ENCODE measurements around the gene PRR22. TPM values are rescaled to one million over a fixed set of nuclear protein-coding genes. Genes with fewer than 3 reads are reported as not detected.
"Not testable (repeated sequence)": the region's sequence is repeated elsewhere in the genome, so short reads cannot be mapped to it uniquely, and the experiment has no call there.

The PRR22 gene
- polyA plus RNA-seq, 6 donors from 2014 or later = 0.25 to 0.28 (median 0.25) TPM; not detected in 3

- Mint-ChIP-seq H3K27ac (no peak overlapping the region), H3K36me3 (no peaks in the 10 kb centered on the region), H3K9me3 (no peaks in the 10 kb centered on the region), H3K4me1 (no peaks in the 10 kb centered on the region), H3K4me3 (no peak overlapping the region), H3K27me3 (peaks cover 0 to 6% (median 4%) of the 10 kb centered on the region in 3 donors)
- no peak for DNase-seq
- ATAC-seq (ENCODE audit: low read depth in 2 of 2) = no peak
Measured at GRCh38 chr19:5749505-5749904, 35.0 kb downstream of the PRR22 start.

- not testable (repeated sequence) for H3K4me1 Mint-ChIP-seq; H3K27me3 Mint-ChIP-seq; ATAC-seq (ENCODE audit: low read depth in 2 of 2); H3K27ac Mint-ChIP-seq; DNase-seq; H3K4me3 Mint-ChIP-seq; H3K36me3 Mint-ChIP-seq; H3K9me3 Mint-ChIP-seq
Measured at GRCh38 chr19:5748920-5749319, 35.6 kb downstream of the PRR22 start.

DNA sequence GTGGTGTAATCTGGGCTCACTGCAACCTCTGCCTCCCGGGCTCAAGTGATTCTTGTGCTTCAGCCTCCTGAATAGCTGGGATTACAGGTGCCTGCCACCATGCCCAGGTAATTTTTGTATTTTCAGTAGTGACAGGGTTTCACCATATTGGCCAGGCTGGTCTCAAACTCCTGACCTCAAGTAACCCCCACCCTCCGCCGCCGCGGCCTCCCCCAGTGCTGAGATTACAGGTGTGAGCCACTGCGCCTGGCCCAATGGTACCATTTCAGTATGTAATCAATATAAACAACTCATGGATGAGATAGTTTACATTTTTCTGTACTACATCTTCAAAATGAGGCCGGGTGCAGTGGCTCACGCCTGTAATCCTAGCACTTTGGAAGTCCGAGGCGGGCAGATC, 39.5 kb downstream of the PRR22 start:
- not testable (repeated sequence) for H3K27me3 Mint-ChIP-seq; DNase-seq; H3K27ac Mint-ChIP-seq; H3K4me3 Mint-ChIP-seq; H3K4me1 Mint-ChIP-seq; ATAC-seq (ENCODE audit: low read depth in 2 of 2); H3K9me3 Mint-ChIP-seq; H3K36me3 Mint-ChIP-seq

GRCh38 chr19:5743630-5744029, 40.9 kb downstream of the PRR22 start:
- ATAC-seq (ENCODE audit: low read depth in 2 of 2) (no peak), DNase-seq (no peak)
- Mint-ChIP-seq H3K27me3 (peaks cover 0 to 7% (median 5%) of the 10 kb centered on the region in 3 donors), H3K36me3 (no peaks in the 10 kb centered on the region), H3K9me3 (peaks cover 0 to 3% (median 0%) of the 10 kb centered on the region in 7 donors), H3K4me1 (no peaks in the 10 kb centered on the region), H3K4me3 (no peak overlapping the region), H3K27ac (no peak overlapping the region)

DNA sequence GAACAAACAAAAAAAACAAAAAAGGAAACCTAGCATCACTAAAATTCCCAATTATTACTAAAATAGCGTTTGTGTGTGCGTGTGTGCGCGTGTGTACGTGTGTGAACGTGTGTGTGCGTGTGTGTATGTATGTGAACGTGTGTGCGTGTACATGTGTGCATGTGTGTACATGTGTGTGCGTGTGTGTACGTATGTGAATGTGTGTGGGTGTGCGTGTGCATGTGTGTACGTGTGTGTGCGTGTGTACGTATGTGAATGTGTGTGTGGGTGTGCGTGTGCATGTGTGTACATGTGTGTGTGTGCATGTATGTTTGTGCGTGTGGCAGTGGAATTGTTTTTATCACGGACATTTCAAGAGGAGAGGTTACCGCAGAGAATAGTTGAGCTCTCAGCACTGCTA, 42.5 kb downstream of the PRR22 start:
- no peak overlapping the region for H3K27ac Mint-ChIP-seq
- H3K4me1 Mint-ChIP-seq = no peaks in the 10 kb centered on the region
- no peak for DNase-seq
- peaks cover 0 to 7% (median 5%) of the 10 kb centered on the region in 3 donors for H3K27me3 Mint-ChIP-seq
- ATAC-seq (ENCODE audit: low read depth in 2 of 2) = no peak
- H3K9me3 Mint-ChIP-seq = peaks cover 0 to 3% (median 0%) of the 10 kb centered on the region in 7 donors
- H3K4me3 Mint-ChIP-seq = no peak overlapping the region
- no peaks in the 10 kb centered on the region for H3K36me3 Mint-ChIP-seq

GRCh38 chr19:5738423-5738822, 46.1 kb downstream of the PRR22 start:
- Mint-ChIP-seq H3K36me3 (no peaks in the 10 kb centered on the region), H3K4me3 (no peak overlapping the region), H3K9me3 (peaks cover 0 to 3% (median 0%) of the 10 kb centered on the region in 7 donors), H3K4me1 (no peaks in the 10 kb centered on the region), H3K27ac (no peak overlapping the region), H3K27me3 (peaks cover 0 to 5% (median 1%) of the 10 kb centered on the region in 3 donors)
- no peak for ATAC-seq (ENCODE audit: low read depth in 2 of 2)
- DNase-seq = no peak

DNA sequence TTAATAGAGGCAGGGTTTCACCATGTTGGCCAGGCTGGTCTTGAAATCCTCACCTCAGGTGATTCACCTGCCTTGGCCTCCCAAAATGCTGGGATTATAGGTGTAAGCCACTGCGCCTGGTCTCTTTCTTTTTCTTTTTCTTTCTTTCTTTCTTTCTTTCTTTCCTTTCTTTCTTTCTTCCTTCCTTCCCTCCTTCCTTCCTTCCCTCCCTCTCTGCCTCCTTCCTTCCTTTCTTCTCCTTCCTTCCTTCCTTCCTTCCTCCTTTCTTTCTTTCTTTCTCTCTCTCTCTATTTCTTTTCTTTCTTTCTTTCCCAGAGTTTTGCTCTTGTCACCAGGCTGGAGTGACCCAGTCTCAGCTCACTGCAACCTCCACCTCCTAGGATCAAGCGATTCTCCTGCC, 51.4 kb downstream of the PRR22 start:
- not testable (repeated sequence) for H3K4me3 Mint-ChIP-seq; DNase-seq; ATAC-seq (ENCODE audit: low read depth in 2 of 2); H3K27me3 Mint-ChIP-seq; H3K4me1 Mint-ChIP-seq; H3K9me3 Mint-ChIP-seq; H3K36me3 Mint-ChIP-seq
- peak overlapping the region in 1 of 6 donors; percentile 58 for H3K27ac Mint-ChIP-seq

Other genes with a start within 250 kb of the PRR22 start
- under 1 TPM in 3 of 6 donors, not detected in 3; 0.08 to 0.32 (median 0.12) TPM for gene TINCR, start 216.8 kb downstream of the PRR22 start, polyA plus RNA-seq (ENCODE audit: low read depth in 6 of 6)
- gene SAFB2, start 162.0 kb downstream of the PRR22 start, polyA plus RNA-seq (ENCODE audit: low read depth in 6 of 6) = 10 to 100 TPM; 19.9 to 56.0 (median 29.3) TPM
- 100 to 1,000 TPM in 1 of 6 donors, 10 to 100 TPM in 5; 18.3 to 119 (median 43.4) TPM for gene SAFB, start 161.7 kb downstream of the PRR22 start, polyA plus RNA-seq (ENCODE audit: low read depth in 6 of 6)
- gene MICOS13, start 104.2 kb downstream of the PRR22 start, polyA plus RNA-seq (ENCODE audit: low read depth in 6 of 6) = 100 to 1,000 TPM in 2 of 6 donors, 10 to 100 TPM in 4; 74.0 to 101 (median 86.6) TPM
- 1 to 10 TPM; 1.1 to 6.5 (median 2.6) TPM for gene HSD11B1L, start 103.7 kb downstream of the PRR22 start, polyA plus RNA-seq (ENCODE audit: low read depth in 6 of 6)
- gene RPL36, start 94.5 kb downstream of the PRR22 start, polyA plus RNA-seq (ENCODE audit: low read depth in 6 of 6) = 1,000 to 10,000 TPM; 1,207 to 2,143 (median 1,738) TPM
- gene LONP1, start 64.6 kb downstream of the PRR22 start, polyA plus RNA-seq (ENCODE audit: low read depth in 6 of 6) = 10 to 100 TPM; 16.7 to 40.6 (median 21.7) TPM
- not detected for gene CATSPERD, start 64.1 kb downstream of the PRR22 start, polyA plus RNA-seq (ENCODE audit: low read depth in 6 of 6)
- 10 to 100 TPM; 27.1 to 45.2 (median 35.5) TPM for gene DUS3L, start 6.4 kb upstream of the PRR22 start, polyA plus RNA-seq (ENCODE audit: low read depth in 6 of 6)
- under 1 TPM in 2 of 6 donors, not detected in 4; 0.28 to 0.29 TPM for gene NRTN, start 20.3 kb upstream of the PRR22 start, polyA plus RNA-seq (ENCODE audit: low read depth in 6 of 6)
- not detected for gene FUT6, start 55.0 kb upstream of the PRR22 start, polyA plus RNA-seq (ENCODE audit: low read depth in 6 of 6)
- not detected for gene FUT3, start 66.7 kb upstream of the PRR22 start, polyA plus RNA-seq (ENCODE audit: low read depth in 6 of 6)
- gene FUT5, start 85.8 kb upstream of the PRR22 start, polyA plus RNA-seq (ENCODE audit: low read depth in 6 of 6) = under 1 TPM in 1 of 6 donors, not detected in 5; 0.30 TPM
- gene NDUFA11, start 119.0 kb upstream of the PRR22 start, polyA plus RNA-seq (ENCODE audit: low read depth in 6 of 6) = 100 to 1,000 TPM; 288 to 317 (median 302) TPM
- 1 to 10 TPM; 5.1 to 6.8 (median 5.9) TPM for gene VMAC, start 120.1 kb upstream of the PRR22 start, polyA plus RNA-seq (ENCODE audit: low read depth in 6 of 6)
- gene CAPS, start 129.5 kb upstream of the PRR22 start, polyA plus RNA-seq (ENCODE audit: low read depth in 6 of 6) = 1 to 10 TPM in 5 of 6 donors, not detected in 1; 1.1 to 4.4 (median 2.0) TPM
- gene RANBP3, start 193.4 kb upstream of the PRR22 start, polyA plus RNA-seq (ENCODE audit: low read depth in 6 of 6) = 10 to 100 TPM in 1 of 6 donors, 1 to 10 TPM in 5; 2.8 to 10.7 (median 7.4) TPM

Measured in naive B cell (primary cell).